GM21825 (cell line): Measurements from ENCODE around the gene GRIN2C.

Experiments used
- ATAC-seq: cut with Tn5 transposase; IDR thresholded peaks from one replicate; pipeline ENCODE4 v1.9.1; 2021; ENCODE audit warnings: mild to moderate bottlenecking, moderate library complexity; ENCODE audit not compliant: unreplicated experiment

Gene GRIN2C

GRCh38 chr17:74864866-74865395 lies 5.2 kb upstream of the GRIN2C start:
- ATAC-seq, result no peak

- no peak for ATAC-seq
These were observed 4.7 kb upstream of the GRIN2C start for GRCh38 chr17:74864297-74864865.

- ATAC-seq, result no peak
These were observed 4.0 kb upstream of the GRIN2C start for GRCh38 chr17:74863420-74864296.

GRCh38 chr17:74862919-74863318 lies 3.2 kb upstream of the GRIN2C start:
- no peak for ATAC-seq

GRCh38 chr17:74862108-74862901 lies 2.6 kb upstream of the GRIN2C start:
- ATAC-seq, result no peak

- ATAC-seq, result no peak
These were observed 2.0 kb upstream of the GRIN2C start for GRCh38 chr17:74861662-74862107.

- ATAC-seq, result no peak
These were observed 1.4 kb upstream of the GRIN2C start for GRCh38 chr17:74860872-74861661.

GRCh38 chr17:74860229-74860871 lies 665 bp upstream of the GRIN2C start:
- ATAC-seq, result no peak

GRCh38 chr17:74858672-74859458 lies 820 bp downstream of the GRIN2C start:
- no peak for ATAC-seq

- no peak for ATAC-seq
These were observed 2.5 kb downstream of the GRIN2C start for GRCh38 chr17:74857191-74857590.

GRCh38 chr17:74856112-74856511 lies 3.6 kb downstream of the GRIN2C start:
- ATAC-seq, result no peak

- ATAC-seq, result no peak
These were observed 4.4 kb downstream of the GRIN2C start for GRCh38 chr17:74855323-74855722.

GRCh38 chr17:74854792-74855191 lies 4.9 kb downstream of the GRIN2C start:
- ATAC-seq, result no peak

GRCh38 chr17:74853669-74854068 lies 6.0 kb downstream of the GRIN2C start:
- no peak for ATAC-seq

GRCh38 chr17:74853048-74853397 lies 6.7 kb downstream of the GRIN2C start:
- no peak for ATAC-seq

- no peak for ATAC-seq
These were observed 7.2 kb downstream of the GRIN2C start for GRCh38 chr17:74852237-74853047.

- ATAC-seq, result no peak
These were observed 8.0 kb downstream of the GRIN2C start for GRCh38 chr17:74851612-74852236.

- ATAC-seq, result no peak
These were observed 8.8 kb downstream of the GRIN2C start for GRCh38 chr17:74850914-74851313.
